ENCODE measurements around the gene RALGDS. TPM values are rescaled to one million over a fixed set of nuclear protein-coding genes. Genes with fewer than 3 reads are reported as not detected.

Gene RALGDS
- total and polyA plus RNA-seq, 12 donors, result 15.6 to 45.1 (median 28.1) TPM

DNA sequence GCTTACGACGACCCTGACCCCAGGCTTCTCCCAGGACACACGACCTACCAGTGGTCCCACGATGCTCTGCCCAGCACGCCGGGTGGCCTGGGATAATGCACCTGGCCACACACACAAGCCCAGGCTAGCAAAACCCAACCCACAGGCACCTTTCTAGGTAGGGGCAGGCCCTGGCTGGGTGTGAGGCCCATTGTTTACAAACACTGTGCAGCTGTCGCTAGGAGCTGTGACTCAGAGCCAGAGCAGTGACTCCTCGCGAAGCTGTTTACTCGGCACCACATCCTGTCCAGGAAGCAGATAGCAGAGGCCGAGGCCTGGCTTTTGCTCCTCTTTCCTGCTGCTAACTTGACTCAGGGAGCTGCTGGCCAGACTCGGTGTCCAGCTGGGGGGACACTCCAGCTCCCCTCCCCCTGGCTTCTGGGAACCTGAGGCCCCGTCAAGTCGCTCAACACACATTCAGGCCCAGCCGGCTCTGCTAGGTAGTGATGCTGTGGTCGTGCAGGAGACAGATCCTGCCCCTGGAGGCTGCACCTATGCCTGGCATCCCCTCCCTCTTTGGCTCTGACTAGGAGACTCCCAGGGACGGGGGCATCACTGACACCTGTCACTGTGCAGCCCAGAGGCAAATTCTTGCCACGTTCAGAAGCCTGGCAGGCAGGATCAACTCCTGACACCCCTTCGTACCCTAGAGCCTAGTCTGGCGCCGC, 12.8 kb upstream of the RALGDS start:
- intact Hi-C loops (cut with DNase I), result no loop called here
- DNase-seq (peak; percentile 84 to 93), ATAC-seq (peak; percentile 83 to 96 (median 92))
- no peaks in the 10 kb centered on the region for H3K27me3 ChIP-seq
- no peaks in the 10 kb centered on the region for H3K9me3 ChIP-seq
- no peaks in the 10 kb centered on the region for H3K36me3 ChIP-seq
- TF ChIP-seq, protein P1, sequence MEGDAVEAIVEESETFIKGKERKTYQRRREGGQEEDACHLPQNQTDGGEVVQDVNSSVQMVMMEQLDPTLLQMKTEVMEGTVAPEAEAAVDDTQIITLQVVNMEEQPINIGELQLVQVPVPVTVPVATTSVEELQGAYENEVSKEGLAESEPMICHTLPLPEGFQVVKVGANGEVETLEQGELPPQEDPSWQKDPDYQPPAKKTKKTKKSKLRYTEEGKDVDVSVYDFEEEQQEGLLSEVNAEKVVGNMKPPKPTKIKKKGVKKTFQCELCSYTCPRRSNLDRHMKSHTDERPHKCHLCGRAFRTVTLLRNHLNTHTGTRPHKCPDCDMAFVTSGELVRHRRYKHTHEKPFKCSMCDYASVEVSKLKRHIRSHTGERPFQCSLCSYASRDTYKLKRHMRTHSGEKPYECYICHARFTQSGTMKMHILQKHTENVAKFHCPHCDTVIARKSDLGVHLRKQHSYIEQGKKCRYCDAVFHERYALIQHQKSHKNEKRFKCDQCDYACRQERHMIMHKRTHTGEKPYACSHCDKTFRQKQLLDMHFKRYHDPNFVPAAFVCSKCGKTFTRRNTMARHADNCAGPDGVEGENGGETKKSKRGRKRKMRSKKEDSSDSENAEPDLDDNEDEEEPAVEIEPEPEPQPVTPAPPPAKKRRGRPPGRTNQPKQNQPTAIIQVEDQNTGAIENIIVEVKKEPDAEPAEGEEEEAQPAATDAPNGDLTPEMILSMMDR (IDR thresholded peaks at IDR 0.05), result peak in 1 of 9 donors; percentile 6
- H3K4me3 ChIP-seq, result peak overlapping the region in 1 of 10 donors; percentile 9
- 14 to 19% methylated on average over 21 of the region's 21 CpGs for WGBS, 2 donors
- H3K27ac ChIP-seq, result peak overlapping the region; percentile 90 to 97 (median 93)
- peaks cover 42 to 86% (median 70%) of the 10 kb centered on the region in 9 donors for H3K4me1 ChIP-seq

GRCh38 chr9:133132174-133132573, 11.1 kb upstream of the RALGDS start:
- H3K27me3 ChIP-seq, result no peaks in the 10 kb centered on the region
- H3K27ac ChIP-seq, result peak overlapping the region in 8 of 10 donors; percentile 34 to 97 (median 93)
- peaks cover 47 to 86% (median 75%) of the 10 kb centered on the region in 9 donors for H3K4me1 ChIP-seq
- no peaks in the 10 kb centered on the region for H3K36me3 ChIP-seq
- no peaks in the 10 kb centered on the region for H3K9me3 ChIP-seq
- TF ChIP-seq, protein P1 (IDR thresholded peaks at IDR 0.05), result no peak
- ATAC-seq (no peak), DNase-seq (no peak)
- no peak overlapping the region for H3K4me3 ChIP-seq
- intact Hi-C loops (cut with DNase I), result no loop called here
- 80 to 84% methylated on average over 16 of the region's 16 CpGs for WGBS, 2 donors

DNA sequence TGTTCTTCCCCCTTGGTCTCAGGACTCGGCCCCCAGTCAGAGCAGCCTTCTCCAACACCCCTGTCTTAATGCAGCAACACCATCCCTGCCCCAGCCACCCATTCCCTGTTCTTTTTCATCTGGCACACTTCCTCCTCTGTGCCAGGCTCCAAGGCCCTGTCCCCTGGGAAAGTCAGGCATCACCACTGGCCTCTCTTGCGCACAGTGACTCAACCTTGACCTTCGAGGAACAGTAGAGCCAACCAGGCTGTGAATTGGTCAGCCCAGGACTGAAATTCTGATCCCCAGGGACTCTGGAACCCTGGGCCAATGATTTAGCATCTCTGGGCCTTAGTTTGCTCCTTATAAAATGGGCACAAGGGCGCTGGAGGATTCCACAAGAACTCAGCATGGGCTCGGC, 10.5 kb upstream of the RALGDS start:
- no peaks in the 10 kb centered on the region for H3K9me3 ChIP-seq
- 89 to 93% methylated on average over 5 of the region's 5 CpGs for WGBS, 2 donors
- intact Hi-C loops (cut with DNase I), result no loop called here
- no peaks in the 10 kb centered on the region for H3K27me3 ChIP-seq
- peak overlapping the region in 7 of 10 donors; percentile 34 to 97 (median 93) for H3K27ac ChIP-seq
- TF ChIP-seq, protein P1 (IDR thresholded peaks at IDR 0.05), result no peak
- H3K36me3 ChIP-seq, result no peaks in the 10 kb centered on the region
- DNase-seq (no peak), ATAC-seq (no peak)
- H3K4me3 ChIP-seq, result no peak overlapping the region
- H3K4me1 ChIP-seq, result peaks cover 54 to 90% (median 82%) of the 10 kb centered on the region in 9 donors

DNA sequence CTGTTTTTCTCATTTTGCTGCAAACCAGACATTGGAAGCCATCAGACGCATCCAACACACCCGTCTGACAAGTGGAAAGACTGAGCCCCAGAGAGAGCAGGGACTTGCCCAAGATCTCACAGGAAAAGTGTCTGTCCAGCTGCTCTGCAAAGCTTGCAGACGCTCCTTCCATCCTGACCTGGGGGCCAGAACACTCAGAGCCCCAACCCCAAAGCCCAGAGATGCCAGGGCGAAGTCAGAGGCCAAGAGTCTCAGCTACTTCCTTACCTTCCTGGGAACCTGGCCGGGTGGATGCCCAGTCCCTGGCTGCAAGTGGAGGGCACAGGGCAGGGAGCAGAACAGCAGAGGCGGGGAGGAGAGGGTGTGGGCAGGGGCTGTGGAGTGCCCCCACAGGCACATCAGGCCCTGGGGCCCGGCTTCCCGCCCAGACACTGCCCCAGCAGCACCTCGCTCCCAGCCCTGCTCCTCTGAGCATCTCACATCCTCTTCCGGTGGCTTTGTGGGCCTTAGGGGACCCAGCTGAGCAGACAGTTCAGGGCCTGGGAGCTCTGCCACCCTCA, 9.7 kb upstream of the RALGDS start:
- 85 to 88% methylated on average over 10 of the region's 10 CpGs for WGBS, 2 donors
- H3K27ac ChIP-seq, result peak overlapping the region in 3 of 10 donors; percentile 2 to 93 (median 90)
- TF ChIP-seq, protein P1 (IDR thresholded peaks at IDR 0.05), result no peak

More for the DNA sequence above, 9.7 kb upstream of the RALGDS start:
- H3K4me1 ChIP-seq, result peaks cover 59 to 92% (median 83%) of the 10 kb centered on the region in 9 donors
- H3K9me3 ChIP-seq, result no peaks in the 10 kb centered on the region
- H3K4me3 ChIP-seq, result peak overlapping the region in 1 of 10 donors; percentile 44
- ATAC-seq (no peak), DNase-seq (no peak)
- intact Hi-C loops (cut with DNase I), result no loop called here
- H3K27me3 ChIP-seq, result no peaks in the 10 kb centered on the region
- no peaks in the 10 kb centered on the region for H3K36me3 ChIP-seq
